IMR-90 (cell line): ENCODE data around the gene SYPL1. TPM values are rescaled to one million over a fixed set of nuclear protein-coding genes. Genes with fewer than 3 reads are reported as not detected.

Experiments used
- ATAC-seq: fragments of 200-7000 bp; cut with Tn5 transposase; 2 replicates; pipeline ENCODE4 v1.9.1; 2020; ENCODE audit warnings: low read depth, mild to moderate bottlenecking, moderate library complexity
- BruUV-seq: library from RNA; stranded (reverse); fragments of 400-500 nt; replicated peaks from 2 replicates; lab custom pipeline; 2021; lab: Mats Ljungman, UMichigan
- CTCF ChIA-PET: fragments of 300-600 bp; formaldehyde crosslinking; extraction: SDS; loops from one replicate; lab custom pipeline; 2021; ENCODE audit warnings: antibody characterized with exemption; lab: Yijun Ruan, JAX
- POLR2A ChIA-PET: fragments of 300-600 bp; sonication (Branson Sonifier 250); formaldehyde crosslinking; loops from one replicate; lab custom pipeline; 2022; ENCODE audit warnings: antibody characterized with exemption; ENCODE audit not compliant: unreplicated experiment; lab: Charles Lee
- DNase-seq: peaks from one replicate; pipeline ENCODE4 v3.0.0; 2013
- H2AFZ ChIP-seq: replicated peaks from 2 replicates; pipeline ENCODE3; 2013; ENCODE audit warnings: low read length, mild to moderate bottlenecking; ENCODE audit not compliant: poor library complexity
- H2AK5ac ChIP-seq: 2 replicates; pipeline ENCODE4 v1.6.1; 2013; ENCODE audit warnings: low read depth, low read length, inconsistent platforms
- H2AK9ac ChIP-seq: replicated peaks from 2 replicates; pipeline ENCODE3; 2013; ENCODE audit warnings: mild to moderate bottlenecking, low read depth, low read length, moderate library complexity; ENCODE audit not compliant: poor library complexity
- H2BK120ac ChIP-seq: 2 replicates; pipeline ENCODE4 v1.6.1; 2013; ENCODE audit warnings: low read depth, low read length, inconsistent platforms
- H2BK15ac ChIP-seq: 3 replicates; pipeline ENCODE4 v1.6.1; 2013; ENCODE audit warnings: low read depth, low read length, inconsistent platforms
- H2BK20ac ChIP-seq: 2 replicates; pipeline ENCODE4 v1.6.1; 2013; ENCODE audit warnings: low read depth, mild to moderate bottlenecking, inconsistent platforms, low read length, moderate library complexity
- H2BK5ac ChIP-seq: 2 replicates; pipeline ENCODE4 v1.6.1; 2013; ENCODE audit warnings: mild to moderate bottlenecking, low read depth, low read length, inconsistent platforms; ENCODE audit not compliant: poor library complexity, severe bottlenecking
- H3K14ac ChIP-seq: replicated peaks from 2 replicates; pipeline ENCODE4 v1.6.1; 2013; ENCODE audit warnings: low read depth, low read length, inconsistent platforms
- H3K18ac ChIP-seq: 2 replicates; pipeline ENCODE4 v1.6.1; 2013; ENCODE audit warnings: low read depth, low read length, control low read depth
- H3K23ac ChIP-seq: 2 replicates; pipeline ENCODE4 v1.6.1; 2013; ENCODE audit warnings: low read depth, low read length, inconsistent platforms
- H3K27ac ChIP-seq: 2 replicates; pipeline ENCODE4 v1.5.1; 2013; ENCODE audit warnings: mild to moderate bottlenecking, control low read depth, low read length; ENCODE audit not compliant: insufficient read depth
- H3K27me3 ChIP-seq: 2 replicates; pipeline ENCODE4 v1.6.1; 2013; ENCODE audit warnings: low read length; ENCODE audit not compliant: control insufficient read depth, insufficient read depth
- H3K36me3 ChIP-seq: 2 replicates; pipeline ENCODE4 v1.6.1; 2013; ENCODE audit warnings: low read length, mixed read lengths; ENCODE audit not compliant: control insufficient read depth, insufficient read depth
- H3K4ac ChIP-seq: 2 replicates; pipeline ENCODE4 v1.6.1; 2013; ENCODE audit warnings: low read depth, low read length, inconsistent platforms
- H3K4me1 ChIP-seq: 2 replicates; pipeline ENCODE4 v1.6.1; 2013; ENCODE audit warnings: low read length, mixed read lengths; ENCODE audit not compliant: control insufficient read depth, insufficient read depth
- H3K4me2 ChIP-seq: 2 replicates; pipeline ENCODE4 v1.6.1; 2013; ENCODE audit warnings: low read depth, mild to moderate bottlenecking, control low read depth, low read length, moderate library complexity
- H3K4me3 ChIP-seq: 2 replicates; pipeline ENCODE4 v1.5.1; 2013; ENCODE audit warnings: low read depth, mild to moderate bottlenecking, control low read depth, low read length, moderate library complexity; ENCODE audit not compliant: insufficient read depth
- H3K56ac ChIP-seq: 2 replicates; pipeline ENCODE4 v1.6.1; 2013; ENCODE audit warnings: low read length, inconsistent platforms; ENCODE audit not compliant: insufficient read depth; ENCODE audit errors: extremely low read depth
- H3K79me1 ChIP-seq, 2 experiments: 2 replicates each; pipeline ENCODE4 v1.6.1; 2013; ENCODE audit warnings: low read length in 2 of 2, inconsistent platforms in 1 of 2, low read depth in 1 of 2
- H3K9ac ChIP-seq: 2 replicates; pipeline ENCODE4 v1.6.1; 2013; ENCODE audit warnings: low read depth, low read length, control low read depth
- H3K9me1 ChIP-seq: 2 replicates; pipeline ENCODE4 v1.6.1; 2013; ENCODE audit warnings: low read length, inconsistent platforms; ENCODE audit not compliant: insufficient read depth
- H3K9me3 ChIP-seq: 2 replicates; pipeline ENCODE4 v1.6.1; 2013; ENCODE audit warnings: low read length; ENCODE audit not compliant: control insufficient read depth, insufficient read depth
- H4K20me1 ChIP-seq: 2 replicates; pipeline ENCODE4 v1.6.1; 2013; ENCODE audit warnings: low read length, inconsistent platforms; ENCODE audit not compliant: insufficient read depth
- H4K5ac ChIP-seq: 2 replicates; pipeline ENCODE4 v1.6.1; 2013; ENCODE audit warnings: mild to moderate bottlenecking, low read depth, low read length, control low read depth
- H4K8ac ChIP-seq, 2 experiments: 2 replicates each; pipeline ENCODE4 v1.6.1; 2013; ENCODE audit warnings: low read depth in 2 of 2, low read length in 2 of 2, control low read depth in 1 of 2, inconsistent platforms in 1 of 2
- H4K91ac ChIP-seq: 2 replicates; pipeline ENCODE4 v1.6.1; 2013; ENCODE audit warnings: low read depth, low read length, inconsistent platforms; ENCODE audit not compliant: insufficient read depth
- BHLHE40 ChIP-seq: fragments of 150-350 bp; IDR thresholded peaks from 2 replicates; pipeline ENCODE4 v1.6.1; 2016; ENCODE audit warnings: mild to moderate bottlenecking, low read depth, low read length
- CEBPB ChIP-seq: IDR thresholded peaks from 2 replicates; pipeline ENCODE4 v1.6.1; 2012; ENCODE audit warnings: low read depth, low read length, improper control_type of control experiment
- CHD1 ChIP-seq: IDR thresholded peaks from 2 replicates; pipeline ENCODE4 v1.6.1; 2012; ENCODE audit warnings: low read depth, low read length, improper control_type of control experiment
- FOS ChIP-seq: fragments of 150-350 bp; IDR thresholded peaks from 2 replicates; pipeline ENCODE4 v1.6.1; 2016; ENCODE audit warnings: low read depth, low read length
- MAFK ChIP-seq: IDR thresholded peaks from 2 replicates; pipeline ENCODE4 v1.6.1; 2012; ENCODE audit warnings: low read depth, low read length, improper control_type of control experiment
- MAZ ChIP-seq: IDR thresholded peaks from 2 replicates; pipeline ENCODE4 v1.6.1; 2012; ENCODE audit warnings: low read depth, mild to moderate bottlenecking, low read length, improper control_type of control experiment, moderate library complexity, borderline replicate concordance
- POLR2A ChIP-seq: IDR thresholded peaks from 2 replicates; pipeline ENCODE4 v1.6.1; 2012; ENCODE audit warnings: mild to moderate bottlenecking, low read depth, low read length
- RAD21 ChIP-seq: IDR thresholded peaks from 2 replicates; pipeline ENCODE4 v1.6.1; 2012; ENCODE audit warnings: low read length, improper control_type of control experiment
- RFX5 ChIP-seq: IDR thresholded peaks from 2 replicates; pipeline ENCODE4 v1.8.0; 2012; ENCODE audit warnings: low read depth, mild to moderate bottlenecking, low read length, moderate library complexity
- SMC3 ChIP-seq: fragments of 150-350 bp; IDR thresholded peaks from 2 replicates; pipeline ENCODE4 v1.6.1; 2016; ENCODE audit warnings: low read depth, mild to moderate bottlenecking, antibody characterized with exemption, low read length, moderate library complexity
- WGBS, 2 experiments: methylation state at CpG; one replicate each; pipeline versions ENCODE4 v1.1.5 to v1.1.7; 2013; ENCODE audit warnings: missing lambda C conversion rate in 2 of 2; ENCODE audit not compliant: insufficient read length in 1 of 2; ENCODE audit errors: extremely low coverage in 2 of 2; 5-methylcytosine and 5-hydroxymethylcytosine counted together
- dilution Hi-C: fragments of 300-500 bp; cut with HindIII; formaldehyde crosslinking; loops from one replicate; pipeline ENCODE4 v1.14.3; 2018; ENCODE audit warnings: low sequenced_read_pairs; ENCODE audit not compliant: unreplicated experiment
- in situ Hi-C: fragments of 300-500 bp; cut with MboI; formaldehyde crosslinking; loops from 3 replicates; pipeline ENCODE4 v1.14.3; 2019; ENCODE audit warnings: low sequenced_read_pairs, inconsistent platforms, mixed read lengths
- intact Hi-C: fragments of 100-400 bp; cut with micrococcal nuclease; formaldehyde crosslinking; loops from 2 replicates; pipeline ENCODE4 v1.10.0; 2022
- polyA plus RNA-seq, 3 experiments: library from polyadenylated mRNA; depleted of rRNA; stranded (reverse); fragments of >200 nt; gene quantifications; 2 replicates each; pipeline ENCODE4 v1.2.3, GENCODE V29; 2012; ENCODE audit warnings: low replicate concordance in 1 of 3
- total RNA-seq: library from RNA; depleted of rRNA; stranded (reverse); fragments of >200 nt; gene quantifications from 2 replicates; pipeline ENCODE4 v1.2.3, GENCODE V29; 2012
- TF ChIP-seq, protein P1 (sequence below): conservative IDR thresholded peaks from 2 replicates; pipeline ENCODE4 v1.5.1; 2012; ENCODE audit warnings: mild to moderate bottlenecking, low read depth, low read length, improper control_type of control experiment

The SYPL1 gene
- total and polyA plus RNA-seq, 2 of the 4 experiments (the other 2 are of a cell fraction) = 19.0 to 45.0 TPM

DNA sequence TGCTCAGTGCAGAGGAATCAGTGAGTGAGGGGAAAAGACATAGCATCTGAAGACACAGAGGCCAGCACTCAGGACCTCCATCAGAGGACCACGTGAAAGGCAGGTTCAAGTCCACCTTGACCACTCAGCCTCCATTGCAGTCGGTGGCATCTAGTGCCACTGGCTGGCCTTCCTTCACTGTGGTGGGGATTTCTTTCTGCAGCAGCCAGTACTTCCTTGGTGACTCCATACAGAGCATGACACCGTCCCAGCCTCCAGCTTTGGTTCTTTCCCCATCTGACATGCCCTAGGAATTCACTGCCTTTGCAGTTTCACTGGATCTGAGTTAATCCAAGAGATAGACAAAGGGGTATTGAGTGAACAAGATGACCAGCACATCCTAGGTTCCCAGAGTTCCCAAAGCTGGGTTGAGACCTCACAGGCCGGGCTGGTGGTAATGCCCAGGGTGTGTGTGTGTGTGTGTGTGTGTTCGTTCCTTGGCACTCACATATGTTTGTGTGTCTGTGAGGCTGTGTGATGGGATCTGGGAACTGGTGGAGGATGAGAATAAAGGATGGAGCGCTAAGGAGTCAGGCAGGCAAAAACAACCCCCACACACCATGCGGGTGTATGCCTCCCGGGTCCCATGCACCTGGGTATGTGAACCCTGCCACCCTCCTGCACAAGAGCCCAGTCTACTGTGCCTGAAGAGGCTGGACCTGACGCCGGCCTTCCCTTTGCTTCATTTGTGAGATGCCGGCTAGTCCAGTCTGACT lies 57.8 kb downstream of the SYPL1 start:
- CTCF ChIA-PET = no interaction called here
- BruUV-seq = no TSS peak
- intact Hi-C loops = no loop called here

More for the DNA sequence above, 57.8 kb downstream of the SYPL1 start:
- no peak overlapping the region for H2BK20ac ChIP-seq
- TF ChIP-seq FOS (no peak), SMC3 (no peak), MAFK (no peak), BHLHE40 (no peak), CEBPB (no peak), POLR2A (no peak), RFX5 (no peak), CHD1 (no peak), RAD21 (no peak), MAZ (no peak)
- TF ChIP-seq, protein P1, sequence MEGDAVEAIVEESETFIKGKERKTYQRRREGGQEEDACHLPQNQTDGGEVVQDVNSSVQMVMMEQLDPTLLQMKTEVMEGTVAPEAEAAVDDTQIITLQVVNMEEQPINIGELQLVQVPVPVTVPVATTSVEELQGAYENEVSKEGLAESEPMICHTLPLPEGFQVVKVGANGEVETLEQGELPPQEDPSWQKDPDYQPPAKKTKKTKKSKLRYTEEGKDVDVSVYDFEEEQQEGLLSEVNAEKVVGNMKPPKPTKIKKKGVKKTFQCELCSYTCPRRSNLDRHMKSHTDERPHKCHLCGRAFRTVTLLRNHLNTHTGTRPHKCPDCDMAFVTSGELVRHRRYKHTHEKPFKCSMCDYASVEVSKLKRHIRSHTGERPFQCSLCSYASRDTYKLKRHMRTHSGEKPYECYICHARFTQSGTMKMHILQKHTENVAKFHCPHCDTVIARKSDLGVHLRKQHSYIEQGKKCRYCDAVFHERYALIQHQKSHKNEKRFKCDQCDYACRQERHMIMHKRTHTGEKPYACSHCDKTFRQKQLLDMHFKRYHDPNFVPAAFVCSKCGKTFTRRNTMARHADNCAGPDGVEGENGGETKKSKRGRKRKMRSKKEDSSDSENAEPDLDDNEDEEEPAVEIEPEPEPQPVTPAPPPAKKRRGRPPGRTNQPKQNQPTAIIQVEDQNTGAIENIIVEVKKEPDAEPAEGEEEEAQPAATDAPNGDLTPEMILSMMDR = no peak
- H3K9ac ChIP-seq = no peak overlapping the region
- H4K20me1 ChIP-seq = no peaks in the 10 kb centered on the region
- H3K14ac ChIP-seq = no peak overlapping the region
- no peak for ATAC-seq
- no peak overlapping the region for H3K4ac ChIP-seq
- no peak overlapping the region for H2BK5ac ChIP-seq
- 0 out of 2 replicates have a peak, but pooled peaks cover 2% of the 10 kb centered on the region for H3K9me1 ChIP-seq
- in situ Hi-C loops (no loop called here), dilution Hi-C loops (no loop called here)
- H2AK5ac ChIP-seq = no peak overlapping the region
- no peak overlapping the region for H3K27ac ChIP-seq
- H2AFZ ChIP-seq = no peak overlapping the region
- no peak overlapping the region for H2AK9ac ChIP-seq
- no peak overlapping the region for H3K18ac ChIP-seq
- H2BK120ac ChIP-seq = no peak overlapping the region
- H3K56ac ChIP-seq = no peak overlapping the region
- H3K36me3 ChIP-seq = no peaks in the 10 kb centered on the region
- no peak overlapping the region for H3K4me2 ChIP-seq
- no peak overlapping the region for H4K91ac ChIP-seq
- POLR2A ChIA-PET = no interaction called here
- no peak overlapping the region for H3K4me3 ChIP-seq
- no peaks in the 10 kb centered on the region for H3K9me3 ChIP-seq
- no peak overlapping the region for H4K5ac ChIP-seq
- H3K79me1 ChIP-seq = no peaks in the 10 kb centered on the region
- no peak for DNase-seq
- H2BK15ac ChIP-seq = no peak overlapping the region
- H3K27me3 ChIP-seq = peaks cover 14% of the 10 kb centered on the region
- H3K4me1 ChIP-seq = peaks cover 7% of the 10 kb centered on the region
- no peak overlapping the region for H3K23ac ChIP-seq
- no CpG with 5 or more reads among the region's 11 CpGs for WGBS, 2 experiments
- no peak overlapping the region for H4K8ac ChIP-seq
